GM12878 (cell line): ENCODE measurements around the gene RHEBL1.

Experiments
- CTCF ChIP-seq, 3 experiments: IDR thresholded peaks in 2 of 3; conservative IDR thresholded peaks in 1 of 3; 2 replicates each; pipeline ENCODE4 v1.5.1; 2011; ENCODE audit warnings: low read depth in 3 of 3, low read length in 3 of 3, mild to moderate bottlenecking in 3 of 3, control low read depth in 2 of 3, moderate library complexity in 2 of 3, inconsistent platforms in 1 of 3, mixed read lengths in 1 of 3; ENCODE audit not compliant: control insufficient read depth in 2 of 3, insufficient read depth in 1 of 3; ENCODE audit errors: extremely low read depth in 1 of 3
- GABPA ChIP-seq: IDR thresholded peaks from 2 replicates; pipeline ENCODE4 v1.6.1; 2014; ENCODE audit warnings: antibody characterized with exemption, low read depth, mild to moderate bottlenecking, inconsistent platforms
- POLR2A ChIP-seq: IDR thresholded peaks from 2 replicates; pipeline ENCODE4 v1.6.1; 2011; ENCODE audit warnings: low read depth, mild to moderate bottlenecking, low read length
- TARDBP ChIP-seq: IDR thresholded peaks from 2 replicates; pipeline ENCODE4 v1.6.1; 2016; ENCODE audit warnings: borderline replicate concordance
- TF ChIP-seq, protein P1 (sequence below): fragments of 450-650 bp; formaldehyde crosslinking; IDR thresholded peaks from 2 replicates; pipeline ENCODE4 v1.4.0; 2020; ENCODE audit warnings: mild to moderate bottlenecking, moderate library complexity
- TF ChIP-seq, protein P2 (sequence below): fragments of 150-350 bp; IDR thresholded peaks from 2 replicates; pipeline ENCODE4 v1.6.1; 2014; ENCODE audit warnings: mild to moderate bottlenecking, low read depth, low read length
- TF ChIP-seq, protein P3 (sequence below): IDR thresholded peaks from 2 replicates; pipeline ENCODE4 v1.6.1; 2012; ENCODE audit warnings: improper control_type of control experiment, low read depth, low read length; ENCODE audit not compliant: insufficient replicate concordance

GRCh38 chr12:49111206-49111605, 41.4 kb upstream of the RHEBL1 start:
- TF ChIP-seq, protein P1, sequence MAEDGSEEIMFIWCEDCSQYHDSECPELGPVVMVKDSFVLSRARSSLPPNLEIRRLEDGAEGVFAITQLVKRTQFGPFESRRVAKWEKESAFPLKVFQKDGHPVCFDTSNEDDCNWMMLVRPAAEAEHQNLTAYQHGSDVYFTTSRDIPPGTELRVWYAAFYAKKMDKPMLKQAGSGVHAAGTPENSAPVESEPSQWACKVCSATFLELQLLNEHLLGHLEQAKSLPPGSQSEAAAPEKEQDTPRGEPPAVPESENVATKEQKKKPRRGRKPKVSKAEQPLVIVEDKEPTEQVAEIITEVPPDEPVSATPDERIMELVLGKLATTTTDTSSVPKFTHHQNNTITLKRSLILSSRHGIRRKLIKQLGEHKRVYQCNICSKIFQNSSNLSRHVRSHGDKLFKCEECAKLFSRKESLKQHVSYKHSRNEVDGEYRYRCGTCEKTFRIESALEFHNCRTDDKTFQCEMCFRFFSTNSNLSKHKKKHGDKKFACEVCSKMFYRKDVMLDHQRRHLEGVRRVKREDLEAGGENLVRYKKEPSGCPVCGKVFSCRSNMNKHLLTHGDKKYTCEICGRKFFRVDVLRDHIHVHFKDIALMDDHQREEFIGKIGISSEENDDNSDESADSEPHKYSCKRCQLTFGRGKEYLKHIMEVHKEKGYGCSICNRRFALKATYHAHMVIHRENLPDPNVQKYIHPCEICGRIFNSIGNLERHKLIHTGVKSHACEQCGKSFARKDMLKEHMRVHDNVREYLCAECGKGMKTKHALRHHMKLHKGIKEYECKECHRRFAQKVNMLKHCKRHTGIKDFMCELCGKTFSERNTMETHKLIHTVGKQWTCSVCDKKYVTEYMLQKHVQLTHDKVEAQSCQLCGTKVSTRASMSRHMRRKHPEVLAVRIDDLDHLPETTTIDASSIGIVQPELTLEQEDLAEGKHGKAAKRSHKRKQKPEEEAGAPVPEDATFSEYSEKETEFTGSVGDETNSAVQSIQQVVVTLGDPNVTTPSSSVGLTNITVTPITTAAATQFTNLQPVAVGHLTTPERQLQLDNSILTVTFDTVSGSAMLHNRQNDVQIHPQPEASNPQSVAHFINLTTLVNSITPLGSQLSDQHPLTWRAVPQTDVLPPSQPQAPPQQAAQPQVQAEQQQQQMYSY, result no peak
- TF ChIP-seq POLR2A (no peak), GABPA (no peak), CTCF (IDR thresholded peaks at IDR 0.05 in 2 of 3, conservative IDR thresholded peaks at IDR 0.05 in 1 of 3; ENCODE audit: control insufficient read depth in 2 of 3, extremely low read depth in 1 of 3, insufficient read depth in 1 of 3, low read depth in 3 of 3, low read length in 3 of 3) (no peak), TARDBP (no peak)
- TF ChIP-seq, protein P2, sequence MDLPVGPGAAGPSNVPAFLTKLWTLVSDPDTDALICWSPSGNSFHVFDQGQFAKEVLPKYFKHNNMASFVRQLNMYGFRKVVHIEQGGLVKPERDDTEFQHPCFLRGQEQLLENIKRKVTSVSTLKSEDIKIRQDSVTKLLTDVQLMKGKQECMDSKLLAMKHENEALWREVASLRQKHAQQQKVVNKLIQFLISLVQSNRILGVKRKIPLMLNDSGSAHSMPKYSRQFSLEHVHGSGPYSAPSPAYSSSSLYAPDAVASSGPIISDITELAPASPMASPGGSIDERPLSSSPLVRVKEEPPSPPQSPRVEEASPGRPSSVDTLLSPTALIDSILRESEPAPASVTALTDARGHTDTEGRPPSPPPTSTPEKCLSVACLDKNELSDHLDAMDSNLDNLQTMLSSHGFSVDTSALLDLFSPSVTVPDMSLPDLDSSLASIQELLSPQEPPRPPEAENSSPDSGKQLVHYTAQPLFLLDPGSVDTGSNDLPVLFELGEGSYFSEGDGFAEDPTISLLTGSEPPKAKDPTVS, result no peak
- TF ChIP-seq, protein P3, sequence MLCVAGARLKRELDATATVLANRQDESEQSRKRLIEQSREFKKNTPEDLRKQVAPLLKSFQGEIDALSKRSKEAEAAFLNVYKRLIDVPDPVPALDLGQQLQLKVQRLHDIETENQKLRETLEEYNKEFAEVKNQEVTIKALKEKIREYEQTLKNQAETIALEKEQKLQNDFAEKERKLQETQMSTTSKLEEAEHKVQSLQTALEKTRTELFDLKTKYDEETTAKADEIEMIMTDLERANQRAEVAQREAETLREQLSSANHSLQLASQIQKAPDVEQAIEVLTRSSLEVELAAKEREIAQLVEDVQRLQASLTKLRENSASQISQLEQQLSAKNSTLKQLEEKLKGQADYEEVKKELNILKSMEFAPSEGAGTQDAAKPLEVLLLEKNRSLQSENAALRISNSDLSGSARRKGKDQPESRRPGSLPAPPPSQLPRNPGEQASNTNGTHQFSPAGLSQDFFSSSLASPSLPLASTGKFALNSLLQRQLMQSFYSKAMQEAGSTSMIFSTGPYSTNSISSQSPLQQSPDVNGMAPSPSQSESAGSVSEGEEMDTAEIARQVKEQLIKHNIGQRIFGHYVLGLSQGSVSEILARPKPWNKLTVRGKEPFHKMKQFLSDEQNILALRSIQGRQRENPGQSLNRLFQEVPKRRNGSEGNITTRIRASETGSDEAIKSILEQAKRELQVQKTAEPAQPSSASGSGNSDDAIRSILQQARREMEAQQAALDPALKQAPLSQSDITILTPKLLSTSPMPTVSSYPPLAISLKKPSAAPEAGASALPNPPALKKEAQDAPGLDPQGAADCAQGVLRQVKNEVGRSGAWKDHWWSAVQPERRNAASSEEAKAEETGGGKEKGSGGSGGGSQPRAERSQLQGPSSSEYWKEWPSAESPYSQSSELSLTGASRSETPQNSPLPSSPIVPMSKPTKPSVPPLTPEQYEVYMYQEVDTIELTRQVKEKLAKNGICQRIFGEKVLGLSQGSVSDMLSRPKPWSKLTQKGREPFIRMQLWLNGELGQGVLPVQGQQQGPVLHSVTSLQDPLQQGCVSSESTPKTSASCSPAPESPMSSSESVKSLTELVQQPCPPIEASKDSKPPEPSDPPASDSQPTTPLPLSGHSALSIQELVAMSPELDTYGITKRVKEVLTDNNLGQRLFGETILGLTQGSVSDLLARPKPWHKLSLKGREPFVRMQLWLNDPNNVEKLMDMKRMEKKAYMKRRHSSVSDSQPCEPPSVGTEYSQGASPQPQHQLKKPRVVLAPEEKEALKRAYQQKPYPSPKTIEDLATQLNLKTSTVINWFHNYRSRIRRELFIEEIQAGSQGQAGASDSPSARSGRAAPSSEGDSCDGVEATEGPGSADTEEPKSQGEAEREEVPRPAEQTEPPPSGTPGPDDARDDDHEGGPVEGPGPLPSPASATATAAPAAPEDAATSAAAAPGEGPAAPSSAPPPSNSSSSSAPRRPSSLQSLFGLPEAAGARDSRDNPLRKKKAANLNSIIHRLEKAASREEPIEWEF, result no peak
